NCI-H345 treated with DMSO at 0.1 percent for 48 hours (cell line): ENCODE data around the gene SERINC3.
"Not testable (repeated sequence)": the region's sequence is repeated elsewhere in the genome, so short reads cannot be mapped to it uniquely, and the experiment has no call there.

Source experiments
- DNase-seq: peaks from one replicate; lab custom pipeline; 2025; ENCODE audit not compliant: unreplicated experiment; lab: John Stamatoyannopoulos, UW

Gene SERINC3

DNA sequence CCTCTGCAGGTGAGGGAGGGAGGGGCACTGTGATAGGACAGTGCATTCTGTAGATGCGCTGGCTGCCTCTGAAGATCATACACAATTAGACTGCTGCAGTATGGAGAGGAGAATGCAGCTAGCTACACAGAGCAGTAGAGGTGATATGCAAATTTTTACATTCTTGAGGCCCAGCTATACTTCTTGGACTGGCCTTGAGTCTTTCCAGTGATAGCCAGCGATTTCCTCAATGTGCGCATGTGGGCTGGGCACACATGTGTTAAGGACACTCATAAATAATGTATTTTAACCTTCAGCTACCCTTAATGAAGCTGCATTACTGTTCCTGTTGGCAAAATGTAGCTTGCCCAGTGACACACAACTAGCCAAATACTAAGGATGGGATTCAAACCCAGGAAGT, 27.2 kb downstream of the SERINC3 start:
- DNase-seq = no peak

DNA sequence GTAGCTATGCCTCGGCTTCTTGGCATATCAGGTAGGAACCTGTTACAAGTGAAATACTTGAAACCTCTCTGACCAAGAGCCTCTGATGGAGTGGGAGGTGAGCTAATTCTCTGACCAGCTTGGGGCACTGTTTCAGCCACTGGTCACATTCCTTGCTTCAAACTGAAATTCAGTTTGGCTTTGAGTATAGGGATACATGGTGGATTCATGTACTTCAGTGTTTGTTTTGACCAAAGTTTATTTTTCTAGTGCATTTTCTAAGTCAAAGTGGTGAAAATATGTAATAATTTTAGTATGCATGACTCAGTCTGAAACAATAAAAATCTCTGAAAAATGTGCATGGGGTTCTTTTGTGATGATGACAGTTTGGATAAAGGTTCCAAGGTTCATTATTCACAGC, 27.6 kb downstream of the SERINC3 start:
- DNase-seq = no peak

DNA sequence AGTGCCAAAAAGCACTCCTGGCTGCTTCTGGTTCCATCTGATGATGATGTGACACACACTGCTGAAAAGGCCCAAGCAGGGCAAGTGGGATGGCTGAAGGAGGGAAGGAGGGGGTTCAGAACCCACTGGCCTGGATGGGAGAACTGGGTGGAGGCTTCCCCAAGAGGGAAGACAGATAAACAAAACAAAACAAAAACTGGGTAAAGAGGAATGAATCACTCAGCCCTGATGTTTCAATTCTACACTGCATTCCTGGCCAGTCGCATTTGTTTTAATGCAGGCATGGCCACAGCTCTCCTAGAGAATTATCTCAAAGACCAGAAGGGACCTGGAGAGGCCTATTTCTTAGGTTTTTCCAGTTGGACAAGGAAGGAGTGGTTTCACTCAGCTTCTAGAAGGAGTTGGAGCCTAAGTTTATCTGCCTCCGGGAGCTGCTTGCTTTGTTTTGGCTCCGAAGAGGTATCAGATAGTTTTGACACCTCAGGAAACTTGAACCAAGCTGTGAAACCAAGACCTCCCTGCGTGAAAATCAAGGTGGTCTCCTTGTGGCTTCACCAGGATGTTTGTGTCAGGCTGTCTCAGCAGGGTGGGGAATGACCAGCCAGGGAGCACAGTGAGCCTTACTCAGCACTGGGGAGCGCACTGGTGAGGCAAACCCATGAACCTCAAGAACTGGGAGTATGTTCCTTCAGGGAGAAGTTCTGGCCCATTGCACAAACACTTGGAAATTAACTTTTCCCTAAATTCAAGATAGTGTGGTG, 30.1 kb downstream of the SERINC3 start:
- no peak for DNase-seq

DNA sequence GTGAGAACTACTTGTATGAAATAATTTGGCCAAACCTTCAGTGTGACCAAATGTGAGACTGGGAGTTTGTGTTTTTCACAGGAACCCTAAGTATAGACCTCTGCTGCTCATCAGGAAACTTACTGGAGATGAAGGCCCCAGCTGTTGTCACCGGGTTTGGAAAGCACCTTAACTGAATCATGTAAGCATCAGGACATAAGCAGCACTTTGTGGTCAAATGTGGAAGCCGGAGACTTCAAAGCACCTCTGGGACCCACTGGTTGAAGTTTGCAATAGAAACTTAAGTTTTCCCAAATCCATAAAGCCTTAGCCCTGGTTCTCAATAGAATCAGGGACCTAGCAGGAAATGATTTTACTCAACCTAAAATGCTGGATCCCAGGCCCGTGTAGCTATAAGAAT, 31.9 kb downstream of the SERINC3 start:
- no peak for DNase-seq

DNA sequence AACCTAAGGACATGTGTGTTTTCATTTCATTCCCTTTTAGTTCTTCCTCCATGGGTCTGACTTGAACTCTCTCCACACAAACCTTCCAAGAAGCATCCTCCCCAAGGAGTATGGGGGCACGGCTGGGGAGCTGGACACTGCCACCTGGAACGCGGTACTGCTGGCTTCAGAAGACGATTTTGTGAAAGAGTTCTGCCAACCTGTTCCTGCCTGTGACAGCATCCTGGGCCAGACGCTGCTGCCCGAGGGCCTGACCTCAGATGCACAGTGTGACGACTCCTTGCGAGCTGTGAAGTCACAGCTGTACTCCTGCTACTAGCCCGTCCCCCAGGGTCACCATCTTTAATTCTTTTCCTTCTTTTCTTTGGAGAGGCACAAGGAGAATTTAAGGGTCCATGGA, 32.6 kb downstream of the SERINC3 start:
- no peak for DNase-seq

DNA sequence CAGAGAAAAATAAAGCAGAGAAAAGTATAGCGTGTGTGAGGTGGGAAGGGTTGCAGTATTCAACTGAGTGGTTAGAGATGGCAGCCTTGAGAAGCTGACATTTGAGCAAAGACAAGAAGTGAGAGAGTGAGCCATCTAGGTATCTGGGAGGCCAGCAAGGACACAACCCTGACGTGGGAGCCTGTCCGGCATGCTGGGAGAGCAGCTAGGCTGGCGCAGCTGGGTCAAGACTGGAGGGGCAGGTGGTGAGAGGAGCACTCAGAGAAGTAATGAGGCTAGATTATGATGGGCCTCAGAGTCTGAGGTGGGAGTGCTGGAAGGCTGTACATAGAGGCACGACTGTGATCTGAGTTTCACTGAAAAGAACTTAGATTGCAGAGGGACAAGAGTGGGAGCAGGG, 33.3 kb downstream of the SERINC3 start:
- no peak for DNase-seq

DNA sequence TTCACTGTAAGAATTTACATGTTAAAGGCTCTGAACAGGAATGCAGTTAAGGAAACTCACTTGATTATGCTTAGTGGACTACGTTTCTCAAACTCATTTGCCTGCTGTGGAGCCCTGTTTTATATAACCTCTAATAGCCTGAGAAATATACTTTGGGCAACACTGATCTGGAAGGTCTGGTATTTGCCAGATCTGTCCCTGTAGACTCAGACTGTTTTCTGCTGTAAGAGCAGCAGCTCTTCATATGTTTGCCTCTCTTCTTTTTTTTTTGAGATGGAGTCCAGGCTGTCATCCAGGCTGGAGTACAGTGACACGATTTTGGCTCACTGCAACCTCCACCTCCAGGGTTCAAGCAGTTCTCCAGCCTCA, 36.1 kb downstream of the SERINC3 start:
- no peak for DNase-seq

DNA sequence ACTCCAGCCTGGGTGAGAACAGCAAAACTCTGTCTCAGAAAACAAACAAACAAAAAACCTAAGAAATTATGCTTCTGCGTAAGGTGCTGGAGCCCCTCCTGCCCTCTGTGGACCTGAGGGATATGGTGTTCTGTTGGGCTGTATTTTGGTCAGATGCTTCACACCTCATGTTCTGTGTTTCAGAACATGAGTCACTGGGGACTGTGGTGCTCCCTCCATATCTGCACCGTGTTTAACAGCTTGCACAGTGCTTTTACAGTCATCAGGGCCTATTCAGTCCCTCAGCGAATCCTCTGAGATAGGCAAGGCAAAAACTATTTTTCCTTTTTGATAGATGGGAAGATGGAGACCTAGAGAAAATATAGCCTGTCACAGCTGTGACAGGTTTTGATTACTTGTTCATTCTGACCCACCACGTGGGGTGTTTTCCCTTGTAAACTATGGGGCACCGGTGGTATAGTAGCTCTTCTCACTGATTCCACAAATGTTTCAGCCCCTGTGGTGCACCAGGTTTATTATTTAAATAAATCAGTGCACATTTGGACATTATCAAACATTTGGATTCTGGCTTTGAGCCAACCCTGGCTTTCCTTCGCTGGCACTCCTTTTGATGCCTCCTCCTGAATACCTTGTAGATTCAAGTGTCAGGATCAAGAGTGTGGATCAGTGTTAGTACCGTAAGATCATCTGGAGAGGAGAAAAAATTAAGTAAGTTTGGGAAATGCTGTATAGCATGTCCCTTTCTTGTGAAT, 36.6 kb downstream of the SERINC3 start:
- no peak for DNase-seq

DNA sequence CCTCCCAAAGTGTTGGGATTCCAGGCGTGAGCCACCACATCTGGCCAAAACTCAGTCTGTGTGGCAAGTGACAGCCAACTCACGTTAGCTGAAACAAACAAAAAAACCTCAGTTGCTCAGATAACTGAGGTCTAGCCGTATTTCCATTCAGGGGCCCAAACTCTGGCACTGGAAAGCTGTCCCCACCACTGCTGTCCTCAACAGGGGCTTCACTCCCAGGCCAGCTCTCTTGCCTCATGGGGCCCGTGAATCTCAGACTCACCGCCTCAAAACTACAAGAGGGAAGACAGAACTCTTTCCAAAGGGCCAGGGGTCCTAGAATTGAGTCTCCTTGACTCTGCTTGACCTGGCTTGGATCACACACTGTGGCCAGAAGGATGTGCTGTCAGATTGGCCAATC, 38.8 kb downstream of the SERINC3 start:
- no peak for DNase-seq

DNA sequence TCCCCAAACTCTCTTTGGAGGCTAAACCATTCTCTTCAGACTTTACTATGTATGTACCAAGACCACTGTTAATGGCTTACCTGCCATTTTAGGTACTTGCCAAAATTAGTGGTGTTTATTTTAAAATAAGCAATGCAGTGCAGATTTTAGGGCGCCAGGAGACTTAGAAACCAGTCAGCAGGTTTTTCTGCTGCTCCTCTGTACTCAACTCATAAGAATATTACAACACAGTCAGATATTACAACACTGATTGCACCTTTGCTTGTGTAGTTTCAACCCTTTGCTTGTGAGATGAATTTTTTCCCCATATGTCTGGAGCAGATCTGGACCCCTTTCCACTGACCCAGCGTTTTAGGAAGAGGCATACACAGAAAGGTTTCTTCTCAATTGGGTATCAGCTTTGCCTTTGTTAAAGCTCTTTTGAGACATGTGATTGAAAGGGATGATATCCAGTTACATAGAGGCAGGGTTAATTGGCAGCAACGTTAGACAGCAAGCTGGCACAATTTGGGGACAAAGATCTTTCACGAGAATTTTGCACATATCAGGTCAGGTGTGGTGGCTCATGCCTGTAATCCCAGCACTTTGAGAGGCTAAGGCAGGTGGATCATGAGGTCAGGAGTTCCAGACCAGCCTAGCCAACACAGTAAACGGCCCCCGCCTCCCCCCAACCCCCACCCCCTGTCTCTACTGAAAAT, 40.0 kb downstream of the SERINC3 start:
- DNase-seq = no peak

DNA sequence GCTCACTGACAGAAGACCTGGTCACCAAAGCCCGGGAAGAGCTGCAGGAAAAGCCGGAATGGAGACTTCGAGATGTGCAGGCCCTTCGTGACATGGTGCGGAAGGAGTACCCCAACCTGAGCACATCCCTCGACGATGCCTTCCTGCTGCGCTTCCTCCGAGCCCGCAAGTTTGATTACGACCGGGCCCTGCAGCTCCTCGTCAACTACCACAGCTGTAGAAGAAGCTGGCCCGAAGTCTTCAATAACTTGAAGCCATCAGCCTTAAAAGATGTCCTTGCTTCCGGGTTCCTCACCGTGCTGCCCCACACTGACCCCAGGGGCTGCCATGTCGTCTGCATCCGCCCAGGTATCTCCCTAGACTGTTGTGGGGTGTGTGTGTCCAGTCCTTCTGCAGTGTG, 41.8 kb downstream of the SERINC3 start:
- no peak for DNase-seq

DNA sequence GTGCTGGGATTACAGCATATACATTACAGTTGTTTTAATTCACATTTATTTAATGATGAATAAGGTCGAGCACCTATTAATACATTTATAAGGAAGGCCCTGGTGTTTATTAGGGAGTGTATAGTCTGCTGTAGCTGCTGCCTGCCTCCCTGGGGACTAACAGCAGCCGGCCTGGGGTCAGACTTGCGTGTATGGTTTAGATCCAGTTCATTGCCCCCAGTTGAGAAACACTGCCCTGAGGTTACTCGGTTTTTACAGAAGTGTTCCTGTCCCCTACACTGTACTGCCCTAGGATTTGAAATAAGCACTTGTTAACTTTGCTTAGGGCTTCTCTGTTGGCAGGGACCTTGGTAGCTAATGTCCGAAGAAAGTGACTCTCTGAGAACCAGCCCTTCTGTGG, 42.2 kb downstream of the SERINC3 start:
- DNase-seq = no peak

DNA sequence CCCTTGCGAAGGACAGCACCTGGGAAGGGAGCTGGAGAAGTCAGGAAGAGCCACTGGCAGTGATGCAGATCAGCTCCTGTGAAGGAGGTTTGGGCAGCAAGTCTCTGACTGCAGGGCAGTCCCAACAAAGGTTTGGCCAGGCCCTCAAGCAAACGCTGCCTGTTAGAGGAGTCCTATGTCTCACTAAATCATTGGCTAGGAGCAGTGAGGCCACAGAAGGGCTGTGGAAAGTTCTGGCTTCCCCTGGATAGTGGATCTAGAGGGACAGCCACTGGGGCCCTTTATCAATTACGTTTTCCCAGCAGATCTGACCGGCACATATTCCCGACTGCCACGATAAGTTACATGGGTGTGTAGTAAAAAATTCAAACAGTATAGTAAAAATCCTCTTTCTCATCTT, 43.7 kb downstream of the SERINC3 start:
- DNase-seq = no peak

DNA sequence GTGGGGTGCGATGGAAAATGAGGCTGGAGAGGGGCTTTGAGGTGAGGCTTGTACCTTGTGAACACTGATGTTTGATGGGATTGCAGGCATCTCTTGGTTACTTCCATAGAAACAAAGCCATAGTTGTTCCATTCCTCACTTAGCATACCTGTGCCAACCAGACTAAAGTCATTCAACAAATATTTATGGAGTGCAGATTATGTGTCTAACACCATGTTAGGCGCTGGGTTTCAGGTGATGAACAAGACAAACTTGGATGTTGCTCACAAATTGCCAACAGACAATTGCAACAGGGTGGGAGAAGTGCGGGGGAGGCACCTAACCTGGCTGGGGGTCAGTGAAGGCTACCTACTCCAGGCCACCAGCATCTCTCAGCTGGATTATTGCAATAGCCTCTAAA, 44.7 kb downstream of the SERINC3 start:
- no peak for DNase-seq

DNA sequence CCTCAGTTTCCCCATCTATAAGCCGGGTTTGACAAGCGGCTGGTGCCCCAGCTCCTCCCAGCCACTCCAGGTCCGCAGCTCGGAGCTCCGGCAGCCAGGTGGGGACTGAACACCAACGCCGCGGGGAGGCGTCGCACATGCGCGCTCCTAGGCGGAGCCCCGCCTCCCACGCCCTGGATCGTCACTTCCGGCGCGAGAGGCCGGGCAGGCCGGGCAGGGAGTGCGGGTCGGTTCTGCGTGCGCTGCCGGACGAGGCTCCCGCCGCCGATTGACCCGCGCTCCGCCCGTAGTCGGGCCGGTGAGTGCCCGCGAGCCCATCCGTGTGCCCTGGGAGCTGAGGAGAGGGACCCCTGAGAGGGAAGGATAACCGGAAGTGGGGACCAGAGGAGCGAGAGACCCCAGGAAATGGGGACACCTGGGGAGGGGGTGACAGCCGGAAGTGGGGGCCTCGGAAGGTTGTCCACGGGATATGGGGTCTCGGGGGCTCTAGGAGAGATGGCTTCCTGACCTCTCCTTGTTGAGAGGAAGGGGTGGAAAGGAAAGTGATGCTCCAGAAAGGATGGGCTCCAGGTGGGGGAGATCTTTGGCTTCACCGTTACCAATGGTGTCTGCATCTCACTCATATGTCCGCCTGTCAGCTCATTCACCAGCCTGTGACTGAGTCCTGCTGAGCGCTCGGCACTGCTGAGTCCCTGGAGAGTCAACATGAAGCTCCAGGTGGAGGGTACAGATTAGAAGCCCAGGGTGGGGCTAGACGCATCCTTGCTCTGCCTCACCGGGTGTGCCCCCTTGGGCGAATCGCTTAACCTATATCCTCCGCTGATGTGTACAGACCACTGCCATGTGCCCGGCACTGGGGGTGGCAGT, 45.9 kb downstream of the SERINC3 start, which contains the start of gene TTPAL:
TTPAL (plus strand) TSS at position 181 of the 867 bp plus-strand sequence. CDS start 4,126 bp downstream, outside the sequence.
- DNase-seq = peak; percentile 91

DNA sequence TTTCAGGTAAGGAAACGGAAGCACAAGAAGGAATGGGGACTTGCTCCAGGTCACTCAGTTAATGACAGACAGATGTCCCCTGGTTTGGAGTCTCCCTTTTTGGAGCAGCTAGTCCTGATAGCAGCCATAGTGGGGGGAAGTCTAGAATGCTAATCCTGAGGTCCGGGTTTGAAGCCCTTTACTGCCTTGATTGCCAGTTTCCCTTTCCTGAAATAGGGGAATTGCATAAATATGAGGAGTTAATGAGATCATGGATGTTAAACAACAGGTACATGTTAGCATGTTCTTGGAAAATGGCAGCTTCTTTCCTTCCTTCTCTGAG, 46.5 kb downstream of the SERINC3 start:
- no peak for DNase-seq

DNA sequence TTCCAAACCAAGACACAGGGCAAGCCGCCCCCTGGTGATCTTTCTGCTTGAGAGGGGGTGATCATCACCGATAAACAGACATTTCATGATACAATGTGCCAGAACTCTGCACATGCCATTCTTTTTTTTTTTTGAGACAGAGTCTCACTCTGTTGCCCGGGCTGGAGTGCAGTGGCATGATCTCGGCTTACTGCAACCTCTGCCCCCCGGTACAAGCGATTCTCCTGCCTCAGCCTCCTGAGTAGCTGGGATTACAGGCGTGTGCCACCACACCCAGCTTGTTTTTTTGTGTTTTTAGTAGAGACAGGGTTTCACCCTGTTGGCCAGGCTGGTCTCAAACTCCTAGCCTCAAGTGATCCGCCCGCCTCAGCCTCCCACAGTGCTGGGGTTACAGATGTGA, 49.6 kb downstream of the SERINC3 start:
- DNase-seq = not testable (repeated sequence)

DNA sequence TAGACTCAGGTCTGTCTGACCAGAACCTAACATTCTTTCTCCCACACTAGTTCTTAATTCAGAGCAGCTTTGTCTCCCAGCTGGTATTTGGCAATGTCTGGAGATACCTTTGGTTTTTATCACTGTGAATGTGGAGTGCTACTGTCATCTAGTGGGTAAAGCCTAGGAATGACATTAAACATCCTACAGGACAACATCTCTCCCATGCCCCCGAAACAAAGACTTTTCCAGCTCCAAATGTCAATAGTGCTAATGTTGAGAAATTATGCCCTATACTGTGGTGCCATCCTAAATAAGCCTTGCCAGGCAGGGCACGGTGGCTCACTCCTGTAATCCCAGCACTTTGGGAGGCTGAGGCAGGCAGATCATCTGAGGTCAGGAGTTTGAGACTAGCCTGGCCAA, 50.4 kb downstream of the SERINC3 start:
- DNase-seq = no peak

DNA sequence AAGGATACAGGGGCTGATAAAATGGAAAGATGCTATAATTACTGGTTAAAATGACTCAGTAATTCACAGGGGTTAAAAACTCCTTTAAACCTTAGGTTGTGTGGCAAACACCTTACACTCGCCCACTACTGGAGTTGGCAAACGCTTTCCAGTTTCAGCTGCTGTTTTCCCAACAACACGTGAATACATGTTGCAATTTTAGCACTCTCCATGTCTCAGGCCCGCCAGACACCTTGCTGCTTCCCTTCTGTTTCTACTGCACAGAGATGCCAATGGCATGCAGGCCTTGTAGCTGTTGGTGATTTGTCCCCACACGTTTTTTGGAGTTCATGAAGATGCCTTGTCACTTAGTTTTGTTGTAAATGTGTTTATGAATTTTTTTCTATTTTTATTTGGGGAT, 51.5 kb downstream of the SERINC3 start:
- DNase-seq = no peak

DNA sequence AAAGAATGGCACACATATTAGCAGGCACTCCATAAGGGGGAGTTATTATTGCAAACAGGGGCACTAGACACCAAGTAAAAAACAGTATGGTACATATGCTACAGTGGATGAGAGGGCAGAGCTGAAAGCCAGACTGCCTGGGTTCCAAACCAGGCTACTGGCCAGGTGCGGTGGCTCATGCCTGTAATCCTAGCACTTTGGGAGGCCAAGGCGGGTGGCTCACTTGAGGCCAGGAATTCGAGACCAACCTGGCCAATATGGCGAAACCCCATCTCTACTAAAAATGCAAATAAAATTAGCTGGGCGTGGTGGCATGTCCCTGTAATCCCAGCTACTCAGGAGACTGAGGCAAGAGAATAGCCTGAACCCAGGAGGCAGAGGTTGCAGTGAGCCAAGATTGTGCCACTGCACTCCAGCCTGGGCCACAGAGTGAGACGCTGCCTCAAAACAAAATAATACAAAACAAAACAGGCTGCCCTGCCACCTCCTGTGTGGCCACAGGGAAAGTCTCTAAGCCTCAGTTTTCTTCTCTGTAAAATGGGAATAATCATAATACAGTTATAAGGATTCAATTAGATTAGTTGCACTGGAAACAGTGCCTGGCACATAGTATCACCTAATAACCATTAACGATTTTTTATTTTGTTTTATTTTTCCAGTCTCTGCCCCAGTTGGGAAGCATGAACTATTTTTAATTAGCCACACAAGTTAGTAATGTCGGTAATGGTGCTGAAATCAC, 53.7 kb downstream of the SERINC3 start:
- no peak for DNase-seq
